Islet of Langerhans (tissue), 1 donor: ENCODE data around the gene PARP12.

Source experiments
- FAIRE-seq: peaks from one replicate; lab custom pipeline; 2011; peaks lifted over from hg19 to GRCh38; lab: Jason Lieb, UNC

The PARP12 gene

GRCh38 chr7:140014123-140014522 lies 48.6 kb downstream of the PARP12 start:
- FAIRE-seq = no peak

GRCh38 chr7:140013676-140014075 lies 49.1 kb downstream of the PARP12 start:
- FAIRE-seq = no peak

- no peak for FAIRE-seq
These were observed 52.4 kb downstream of the PARP12 start for GRCh38 chr7:140010194-140010895.

GRCh38 chr7:140009735-140010134 lies 53.0 kb downstream of the PARP12 start:
- FAIRE-seq = no peak

GRCh38 chr7:140008755-140009610 lies 53.8 kb downstream of the PARP12 start:
- no peak for FAIRE-seq

- FAIRE-seq = no peak
These were observed 55.6 kb downstream of the PARP12 start for GRCh38 chr7:140007051-140007690.

GRCh38 chr7:140006600-140006999 lies 56.2 kb downstream of the PARP12 start:
- FAIRE-seq = no peak

GRCh38 chr7:140005754-140006503 lies 56.8 kb downstream of the PARP12 start:
- FAIRE-seq = no peak

- no peak for FAIRE-seq
These were observed 57.4 kb downstream of the PARP12 start for GRCh38 chr7:140005341-140005740.

GRCh38 chr7:140004672-140005071 lies 58.1 kb downstream of the PARP12 start:
- no peak for FAIRE-seq

- FAIRE-seq = no peak
These were observed 58.8 kb downstream of the PARP12 start for GRCh38 chr7:140003913-140004382.

- no peak for FAIRE-seq
These were observed 62.0 kb downstream of the PARP12 start for GRCh38 chr7:140000666-140001268.

- FAIRE-seq = no peak
These were observed 63.2 kb downstream of the PARP12 start for GRCh38 chr7:139999516-139999915.

GRCh38 chr7:139998572-139998971 lies 64.2 kb downstream of the PARP12 start:
- FAIRE-seq = no peak

- no peak for FAIRE-seq
These were observed 67.5 kb downstream of the PARP12 start for GRCh38 chr7:139995017-139995915.

- FAIRE-seq = no peak
These were observed 68.4 kb downstream of the PARP12 start for GRCh38 chr7:139994356-139994755.

GRCh38 chr7:139993592-139993991 lies 69.2 kb downstream of the PARP12 start:
- FAIRE-seq = no peak

GRCh38 chr7:139993169-139993568 lies 69.6 kb downstream of the PARP12 start:
- FAIRE-seq = no peak

- no peak for FAIRE-seq
These were observed 70.3 kb downstream of the PARP12 start for GRCh38 chr7:139992353-139993044.

- no peak for FAIRE-seq
These were observed 70.8 kb downstream of the PARP12 start for GRCh38 chr7:139991911-139992310.
